Glomerular endothelial cell (primary cell): ENCODE results near the gene THEMIS. TPM values are rescaled to one million over a fixed set of nuclear protein-coding genes. Genes with fewer than 3 reads are reported as not detected.
"Not testable (repeated sequence)": the region's sequence is repeated elsewhere in the genome, so short reads cannot be mapped to it uniquely, and the experiment has no call there.

Experiments used
- DNase-seq: peaks from one replicate; pipeline ENCODE4 v3.0.0-alpha.2; 2011; ENCODE audit warnings: low read depth, low spot score; ENCODE audit errors: extremely low read depth
- total RNA-seq: library from RNA; depleted of rRNA; stranded (reverse); fragments of >200 nt; gene quantifications from 2 replicates; pipeline ENCODE4 v1.2.3, GENCODE V29; 2015

THEMIS gene
- total RNA-seq, 1 donor from 2014 or later, result not detected

GRCh38 chr6:127917766-127918165 is 16.9 kb upstream of the THEMIS start:
- no peak for DNase-seq

GRCh38 chr6:127914240-127914639 is 13.4 kb upstream of the THEMIS start:
- no peak for DNase-seq

GRCh38 chr6:127912914-127913313 is 12.1 kb upstream of the THEMIS start:
- no peak for DNase-seq

- no peak for DNase-seq
Observed at GRCh38 chr6:127907960-127908640, 7.2 kb upstream of the THEMIS start.

GRCh38 chr6:127904160-127904559 is 3.3 kb upstream of the THEMIS start:
- DNase-seq, result no peak

- DNase-seq, result no peak
Observed at GRCh38 chr6:127902933-127903332, 2.1 kb upstream of the THEMIS start.

GRCh38 chr6:127897484-127897883 is 3.4 kb downstream of the THEMIS start:
- DNase-seq, result no peak

- no peak for DNase-seq
Observed at GRCh38 chr6:127894051-127894450, 6.8 kb downstream of the THEMIS start.

GRCh38 chr6:127893541-127893940 is 7.3 kb downstream of the THEMIS start:
- no peak for DNase-seq

- DNase-seq, result no peak
Observed at GRCh38 chr6:127891731-127892326, 9.0 kb downstream of the THEMIS start.

GRCh38 chr6:127886603-127887002 is 14.3 kb downstream of the THEMIS start:
- no peak for DNase-seq

- no peak for DNase-seq
Observed at GRCh38 chr6:127884134-127884533, 16.7 kb downstream of the THEMIS start.

GRCh38 chr6:127881949-127882348 is 18.9 kb downstream of the THEMIS start:
- DNase-seq, result not testable (repeated sequence)

- DNase-seq, result no peak
Observed at GRCh38 chr6:127880429-127880828, 20.4 kb downstream of the THEMIS start.

GRCh38 chr6:127879685-127880084 is 21.2 kb downstream of the THEMIS start:
- no peak for DNase-seq

- no peak for DNase-seq
Observed at GRCh38 chr6:127878115-127878514, 22.7 kb downstream of the THEMIS start.

GRCh38 chr6:127877231-127877630 is 23.6 kb downstream of the THEMIS start:
- no peak for DNase-seq

- DNase-seq, result no peak
Observed at GRCh38 chr6:127869772-127870404, 31.0 kb downstream of the THEMIS start.

GRCh38 chr6:127869183-127869582 is 31.7 kb downstream of the THEMIS start:
- DNase-seq, result no peak

GRCh38 chr6:127868338-127868737 is 32.5 kb downstream of the THEMIS start:
- DNase-seq, result no peak

- no peak for DNase-seq
Observed at GRCh38 chr6:127866766-127867165, 34.1 kb downstream of the THEMIS start.

- DNase-seq, result no peak
Observed at GRCh38 chr6:127865108-127865507, 35.8 kb downstream of the THEMIS start.
